Effector CD4-positive, alpha-beta T cell (primary cell): Measurements from ENCODE around the gene TUBB2A.
"Not testable (repeated sequence)": the region's sequence is repeated elsewhere in the genome, so short reads cannot be mapped to it uniquely, and the experiment has no call there.

ENCODE experiments used
- DNase-seq: peaks from one replicate; pipeline ENCODE4 v3.0.0-alpha.2; 2020
- total RNA-seq: gene quantifications from one replicate; lab custom pipeline; 2026; lab: John Stamatoyannopoulos, UW

TUBB2A gene
- 66.8 reads per million, percentile 74 among the genes with 10 or more reads in this experiment for total RNA-seq

GRCh38 chr6:3157131-3157933 lies at the start of gene TUBB2A:
Gene TUBB2A, minus strand, starts transcription at chr6:3157544. Its CDS starts 81 bp downstream, at chr6:3157463.
- DNase-seq = peak; percentile 85

DNA sequence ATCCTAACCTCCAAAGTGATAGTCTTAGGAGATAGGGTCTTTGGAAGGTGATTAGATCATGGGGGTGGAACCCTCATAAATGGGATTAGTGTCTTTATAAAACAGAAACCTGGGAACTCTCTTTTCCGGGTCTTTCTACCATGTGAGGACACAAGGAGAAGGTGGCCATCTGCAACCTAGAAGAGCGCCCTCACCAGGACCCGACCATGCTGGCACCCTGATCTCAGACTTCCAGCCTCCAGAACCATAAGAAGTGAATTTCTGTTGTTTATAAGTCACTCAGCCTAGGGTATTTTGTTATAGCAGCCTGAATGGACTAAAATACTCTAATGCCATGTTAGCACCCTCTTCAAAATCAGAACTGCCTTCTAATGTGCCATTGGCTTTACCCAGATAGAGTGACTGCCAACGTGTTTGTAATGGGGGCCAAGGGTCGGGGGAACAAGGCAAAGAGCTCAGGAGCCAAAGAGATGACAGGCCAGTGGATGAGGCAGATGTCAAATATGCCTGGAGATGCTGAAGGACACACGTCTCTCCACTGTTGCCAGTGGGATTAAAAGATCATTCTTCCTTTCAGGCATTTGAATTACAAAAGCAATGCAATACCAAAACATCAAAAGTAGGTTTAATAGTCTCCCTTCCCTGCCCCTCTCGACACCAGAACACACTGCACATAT lies 49.1 kb upstream of the TUBB2A start:
- DNase-seq = no peak

GRCh38 chr6:3205913-3206312 lies 48.6 kb upstream of the TUBB2A start:
- no peak for DNase-seq

DNA sequence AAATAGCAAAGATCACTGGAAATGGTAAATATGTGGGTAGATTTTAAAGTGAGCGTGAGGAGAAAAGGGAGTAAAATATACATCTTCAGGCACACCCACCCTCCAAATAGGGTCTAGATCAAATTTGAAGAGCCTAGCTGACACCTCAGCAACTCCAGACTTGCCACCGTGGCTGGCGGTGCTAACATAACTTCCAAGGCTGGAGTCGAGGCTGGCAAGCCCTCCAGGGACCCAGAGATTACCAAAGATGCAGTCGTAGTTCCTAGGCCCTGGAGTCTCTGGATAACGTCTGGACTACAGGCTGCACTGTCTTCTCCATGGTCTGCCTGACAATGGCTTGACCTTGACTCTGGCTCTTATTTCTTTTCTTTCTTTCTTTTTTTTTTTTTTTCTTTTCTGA lies 47.6 kb upstream of the TUBB2A start:
- DNase-seq = no peak

DNA sequence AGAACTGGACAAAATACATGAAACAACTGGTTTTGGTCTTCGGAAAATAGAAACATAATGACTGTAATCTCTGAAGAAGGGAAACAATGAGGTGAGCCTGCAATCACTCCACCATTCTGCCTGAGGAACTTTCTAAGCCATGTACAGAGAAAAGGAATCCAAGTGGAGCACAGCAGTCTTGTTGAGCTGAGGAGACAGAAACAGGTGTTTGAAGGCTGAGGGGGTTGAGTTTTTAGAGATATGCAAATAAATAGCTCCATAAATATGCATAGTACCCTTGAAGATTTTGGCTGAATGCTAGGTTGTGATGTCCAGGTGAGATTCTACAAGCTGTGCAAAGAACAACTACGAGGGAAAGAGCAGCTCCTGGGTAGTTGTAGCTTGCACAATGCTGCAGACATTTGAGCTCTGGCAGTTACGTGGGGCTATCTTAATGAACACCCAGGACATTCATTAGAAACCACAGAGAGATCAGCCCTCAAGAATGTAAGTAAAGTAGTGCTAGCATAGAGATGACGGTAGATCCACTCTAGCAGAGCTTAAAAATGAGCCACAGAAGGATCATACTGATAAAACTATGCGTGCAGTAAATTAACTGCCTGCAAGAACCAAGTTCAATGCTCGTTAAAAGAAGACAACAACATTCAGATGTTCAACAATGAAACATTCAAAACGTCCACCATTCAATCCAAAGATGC lies 45.8 kb upstream of the TUBB2A start:
- DNase-seq = no peak

GRCh38 chr6:3201388-3201787 lies 44.0 kb upstream of the TUBB2A start:
- no peak for DNase-seq

DNA sequence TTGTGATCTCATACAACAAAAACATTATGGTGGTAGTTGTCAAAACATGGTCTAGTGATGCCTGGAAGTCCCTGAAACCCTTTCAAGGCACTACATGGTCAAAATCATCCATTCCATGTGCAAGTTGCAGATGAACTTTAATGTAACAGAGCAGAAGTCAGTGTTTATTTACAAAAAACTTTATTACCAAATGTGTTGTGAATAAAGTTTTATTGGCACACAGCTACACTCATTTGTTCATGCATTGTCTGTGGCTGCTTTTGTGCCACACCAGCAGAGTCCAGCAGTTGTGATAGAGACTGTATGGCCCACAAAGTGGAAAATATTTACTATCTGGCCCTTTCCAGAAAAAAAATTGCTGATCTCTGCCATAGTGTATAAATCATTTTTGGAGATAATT lies 43.3 kb upstream of the TUBB2A start:
- DNase-seq = no peak

DNA sequence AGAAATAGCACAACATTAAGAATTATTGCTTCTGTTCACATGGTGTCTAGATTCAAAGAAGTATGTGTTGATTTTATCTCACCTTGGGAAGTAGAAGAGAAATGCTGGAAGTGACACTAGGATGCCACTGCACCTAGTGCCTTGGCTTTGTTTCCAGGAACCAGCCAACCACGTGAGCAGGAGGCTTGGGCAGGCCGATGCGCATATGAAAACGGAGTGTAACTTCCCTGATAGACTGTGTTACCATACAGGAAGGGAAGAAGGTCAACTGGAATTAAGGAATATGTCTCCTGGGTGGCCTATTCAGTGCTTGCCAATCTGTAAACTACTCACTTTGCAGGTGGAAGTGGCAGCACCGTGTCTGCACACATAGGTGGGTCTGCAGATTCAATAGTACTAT lies 42.0 kb upstream of the TUBB2A start:
- DNase-seq = no peak

GRCh38 chr6:3197734-3198133 lies 40.4 kb upstream of the TUBB2A start:
- DNase-seq = not testable (repeated sequence)

- no peak for DNase-seq
Observed at GRCh38 chr6:3196770-3197169, 39.4 kb upstream of the TUBB2A start.

- DNase-seq = no peak
Observed at GRCh38 chr6:3195695-3196497, 38.6 kb upstream of the TUBB2A start.

- DNase-seq = no peak
Observed at GRCh38 chr6:3195420-3195694, 38.0 kb upstream of the TUBB2A start.

- no peak for DNase-seq
Observed at GRCh38 chr6:3194535-3195419, 37.4 kb upstream of the TUBB2A start.

- DNase-seq = no peak
Observed at GRCh38 chr6:3193102-3193849, 35.9 kb upstream of the TUBB2A start.

GRCh38 chr6:3190779-3191178 lies 33.4 kb upstream of the TUBB2A start:
- no peak for DNase-seq

DNA sequence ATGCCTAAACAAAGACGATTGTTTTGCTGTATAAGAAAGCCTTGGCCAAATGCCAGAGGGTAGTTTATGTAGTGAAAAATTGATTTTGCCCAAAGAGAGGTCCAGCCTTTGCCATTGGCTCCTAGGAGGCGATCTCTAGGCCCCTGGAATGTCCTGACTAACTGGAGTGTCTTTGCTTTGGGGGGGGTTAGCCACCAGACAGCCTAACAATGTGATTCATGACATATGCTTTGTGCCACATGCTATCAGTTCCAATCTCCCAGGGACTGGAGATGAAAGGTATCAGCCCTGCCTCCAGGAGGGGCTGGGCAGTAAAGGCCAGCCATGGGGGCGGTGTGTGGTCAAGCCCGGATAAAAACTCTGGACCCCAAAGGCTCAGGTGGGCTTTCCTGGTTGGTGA lies 32.7 kb upstream of the TUBB2A start:
- DNase-seq = no peak

GRCh38 chr6:3189192-3189591 lies 31.8 kb upstream of the TUBB2A start:
- DNase-seq = not testable (repeated sequence)

GRCh38 chr6:3188262-3188661 lies 30.9 kb upstream of the TUBB2A start:
- no peak for DNase-seq

DNA sequence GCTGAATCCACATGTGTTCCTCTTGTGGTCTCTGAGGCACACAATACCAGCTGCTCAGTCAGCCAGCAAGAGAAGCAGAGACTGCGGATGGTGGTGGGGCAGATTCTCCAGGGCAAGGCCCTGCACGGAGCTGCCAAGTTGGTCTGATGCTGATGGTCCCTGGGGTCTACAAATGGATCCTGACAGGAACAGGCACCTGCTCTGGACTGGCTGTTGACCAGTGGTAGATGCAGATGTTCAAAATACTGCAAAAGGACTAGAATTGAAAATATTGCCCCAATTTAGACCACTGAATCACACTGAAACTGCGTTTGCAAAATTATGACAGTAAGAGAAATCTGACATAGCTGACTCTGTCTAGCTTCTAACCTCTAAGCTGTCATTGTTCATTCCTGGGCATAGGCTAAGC lies 29.6 kb upstream of the TUBB2A start:
- DNase-seq = no peak

GRCh38 chr6:3183066-3183465 lies 25.7 kb upstream of the TUBB2A start:
- no peak for DNase-seq

GRCh38 chr6:3181105-3181504 lies 23.8 kb upstream of the TUBB2A start:
- no peak for DNase-seq
